OCI-LY1 (cell line): Measurements from ENCODE around the gene ZNF521.

Source experiments
- H2AFZ ChIP-seq: fragments of 200-600 bp; sonication (generic), shearing (Covaris generic); 2 replicates; pipeline ENCODE4 v1.6.0; 2014; ENCODE audit warnings: antibody characterized with exemption, mild to moderate bottlenecking, low read length
- H3F3A ChIP-seq: fragments of 200-600 bp; sonication (generic), shearing (Covaris generic); 2 replicates; pipeline ENCODE4 v1.6.0; 2014; ENCODE audit warnings: mild to moderate bottlenecking, antibody characterized with exemption, low read length, moderate library complexity; ENCODE audit not compliant: insufficient read depth
- H3K27ac ChIP-seq: fragments of 200-600 bp; sonication (generic); 2 replicates; pipeline ENCODE4 v1.5.1; 2014; ENCODE audit warnings: low read length, mixed run types, mild to moderate bottlenecking, low read depth; ENCODE audit not compliant: poor library complexity, severe bottlenecking
- H3K27me3 ChIP-seq: fragments of 200-600 bp; sonication (generic); 2 replicates; pipeline ENCODE4 v1.6.0; 2014; ENCODE audit warnings: antibody characterized with exemption, mild to moderate bottlenecking, low read length, moderate library complexity; ENCODE audit not compliant: insufficient read depth
- H3K36me3 ChIP-seq: fragments of 200-600 bp; sonication (generic); 2 replicates; pipeline ENCODE4 v1.6.1; 2014; ENCODE audit warnings: mild to moderate bottlenecking, antibody characterized with exemption, low read length, moderate library complexity, mixed read lengths; ENCODE audit not compliant: insufficient read depth
- H3K4me1 ChIP-seq: fragments of 200-600 bp; sonication (generic); 2 replicates; pipeline ENCODE4 v1.5.1; 2014; ENCODE audit warnings: mild to moderate bottlenecking, low read length, moderate library complexity; ENCODE audit not compliant: insufficient read depth, severe bottlenecking
- H3K4me2 ChIP-seq: fragments of 200-600 bp; sonication (generic), shearing (Covaris generic); 2 replicates; pipeline ENCODE4 v1.6.1; 2014; ENCODE audit warnings: low read length
- H3K4me3 ChIP-seq: fragments of 200-600 bp; sonication (generic); 2 replicates; pipeline ENCODE4 v1.5.1; 2014; ENCODE audit warnings: low read length, low read depth, mild to moderate bottlenecking, mixed read lengths; ENCODE audit not compliant: poor library complexity, severe bottlenecking
- H3K79me2 ChIP-seq: fragments of 200-600 bp; shearing (Covaris generic); 2 replicates; pipeline ENCODE4 v1.6.1; 2016; ENCODE audit warnings: mixed run types, low read length, mixed read lengths; ENCODE audit not compliant: insufficient read depth
- H3K9ac ChIP-seq: fragments of 200-600 bp; sonication (generic), shearing (Covaris generic); 2 replicates; pipeline ENCODE4 v1.6.1; 2014; ENCODE audit warnings: mild to moderate bottlenecking, low read length, mixed read lengths
- H3K9me2 ChIP-seq: fragments of 200-600 bp; sonication (generic), shearing (Covaris generic); 2 replicates; pipeline ENCODE4 v1.6.1; 2014; ENCODE audit warnings: low read depth, mild to moderate bottlenecking, low read length, mixed read lengths
- H3K9me3 ChIP-seq: fragments of 200-600 bp; shearing (Covaris generic); 2 replicates; pipeline ENCODE4 v1.6.1; 2014; ENCODE audit warnings: low read length, mixed read lengths
- H4K20me1 ChIP-seq: fragments of 200-600 bp; sonication (generic), shearing (Covaris generic); 2 replicates; pipeline ENCODE4 v1.6.0; 2016; ENCODE audit warnings: mild to moderate bottlenecking, low read length; ENCODE audit not compliant: insufficient read depth
- EZH2 ChIP-seq: fragments of 200-600 bp; sonication (generic), shearing (Covaris generic); IDR thresholded peaks from 2 replicates; pipeline ENCODE4 v1.8.0; 2017; ENCODE audit warnings: borderline replicate concordance, mixed run types, mild to moderate bottlenecking, antibody characterized with exemption, low read length, moderate library complexity, mixed read lengths
- TF ChIP-seq, protein P1 (sequence below): fragments of 200-600 bp; sonication (generic), shearing (Covaris generic); IDR thresholded peaks from 2 replicates; pipeline ENCODE4 v1.5.1; 2017; ENCODE audit warnings: mild to moderate bottlenecking, antibody characterized with exemption, low read length, moderate library complexity, mixed read lengths

The ZNF521 gene

DNA sequence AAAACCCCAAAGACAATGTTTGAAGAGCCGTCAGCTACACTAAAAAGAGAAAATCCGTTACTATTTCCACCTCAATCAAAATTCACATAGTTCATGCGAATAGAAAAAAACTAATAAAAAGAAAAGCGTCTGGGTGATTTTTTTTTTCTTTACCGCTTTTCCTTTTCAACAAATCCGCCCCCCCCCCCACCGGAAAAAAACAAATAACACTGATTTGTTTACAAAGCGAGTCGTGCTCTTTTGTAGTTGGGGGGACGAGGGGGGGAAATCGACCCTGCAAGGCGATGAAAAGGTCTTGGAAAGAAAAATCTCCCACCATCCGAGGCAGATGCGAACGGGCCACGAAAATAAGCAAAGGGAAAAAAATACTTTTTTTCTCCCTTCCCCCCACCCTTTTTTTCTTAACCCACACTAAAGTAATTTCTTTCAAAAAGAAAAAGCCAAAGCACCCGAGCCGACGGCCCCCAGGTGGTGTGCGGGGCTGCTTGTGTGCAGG is 638 bp downstream of the ZNF521 start:
- H3K9me2 ChIP-seq: no peaks in the 10 kb centered on the region
- H3K27me3 ChIP-seq: no peaks in the 10 kb centered on the region
- peak overlapping the region; percentile 82 for H3K9ac ChIP-seq
- H3K27ac ChIP-seq: peak overlapping the region; percentile 68
- H3F3A ChIP-seq: no peaks in the 10 kb centered on the region
- H2AFZ ChIP-seq: peak overlapping the region; percentile 78
- H3K79me2 ChIP-seq: 0 out of 2 replicates have a peak, but pooled peaks cover 4% of the 10 kb centered on the region
- H3K4me2 ChIP-seq: peak overlapping the region; percentile 77
- TF ChIP-seq, protein P1, sequence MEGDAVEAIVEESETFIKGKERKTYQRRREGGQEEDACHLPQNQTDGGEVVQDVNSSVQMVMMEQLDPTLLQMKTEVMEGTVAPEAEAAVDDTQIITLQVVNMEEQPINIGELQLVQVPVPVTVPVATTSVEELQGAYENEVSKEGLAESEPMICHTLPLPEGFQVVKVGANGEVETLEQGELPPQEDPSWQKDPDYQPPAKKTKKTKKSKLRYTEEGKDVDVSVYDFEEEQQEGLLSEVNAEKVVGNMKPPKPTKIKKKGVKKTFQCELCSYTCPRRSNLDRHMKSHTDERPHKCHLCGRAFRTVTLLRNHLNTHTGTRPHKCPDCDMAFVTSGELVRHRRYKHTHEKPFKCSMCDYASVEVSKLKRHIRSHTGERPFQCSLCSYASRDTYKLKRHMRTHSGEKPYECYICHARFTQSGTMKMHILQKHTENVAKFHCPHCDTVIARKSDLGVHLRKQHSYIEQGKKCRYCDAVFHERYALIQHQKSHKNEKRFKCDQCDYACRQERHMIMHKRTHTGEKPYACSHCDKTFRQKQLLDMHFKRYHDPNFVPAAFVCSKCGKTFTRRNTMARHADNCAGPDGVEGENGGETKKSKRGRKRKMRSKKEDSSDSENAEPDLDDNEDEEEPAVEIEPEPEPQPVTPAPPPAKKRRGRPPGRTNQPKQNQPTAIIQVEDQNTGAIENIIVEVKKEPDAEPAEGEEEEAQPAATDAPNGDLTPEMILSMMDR: no peak
- no peak for TF ChIP-seq EZH2
- H4K20me1 ChIP-seq: no peaks in the 10 kb centered on the region
- peaks cover 30% of the 10 kb centered on the region for H3K4me1 ChIP-seq
- no peaks in the 10 kb centered on the region for H3K9me3 ChIP-seq
- H3K4me3 ChIP-seq: peak overlapping the region; percentile 80
- peaks cover 5% of the 10 kb centered on the region; the same call in 1 of the 2 replicates for H3K36me3 ChIP-seq

DNA sequence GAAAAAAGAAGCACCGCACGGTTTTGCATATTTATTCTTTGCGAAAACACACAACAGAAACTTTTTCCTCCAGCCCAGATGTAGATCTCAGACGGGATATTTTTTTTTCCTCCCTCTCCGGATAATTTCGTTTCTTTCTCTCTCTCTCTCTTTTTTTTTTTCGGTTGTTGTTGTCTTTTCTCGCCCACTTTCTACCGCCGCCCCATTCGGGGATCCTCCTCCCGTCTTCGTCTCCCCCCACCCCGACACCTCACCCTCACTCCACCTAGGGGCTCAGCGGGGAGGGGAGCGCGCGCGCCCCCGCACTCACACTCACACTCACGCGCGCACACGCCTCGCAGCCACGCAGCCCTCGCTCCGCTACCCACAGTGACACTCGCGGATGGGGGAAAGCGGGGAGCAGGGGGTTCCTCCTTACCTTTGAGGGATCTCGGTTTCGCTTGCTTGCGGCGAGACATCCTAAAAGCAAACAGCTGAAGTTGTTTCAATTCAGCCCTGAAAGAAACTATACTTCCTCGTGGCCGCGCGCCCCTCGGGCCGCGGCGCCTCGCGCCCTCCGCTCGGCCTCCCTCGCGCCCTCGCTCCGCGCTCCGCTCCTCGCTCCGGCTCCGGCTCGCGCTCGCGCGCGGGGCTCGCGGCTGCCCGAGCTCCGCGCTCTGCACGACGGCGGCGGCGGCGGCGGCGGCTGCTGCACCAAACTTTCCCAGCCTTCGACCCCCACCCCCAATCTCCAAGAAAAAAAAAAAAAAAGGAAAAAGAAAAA is 1.3 kb downstream of the ZNF521 start:
- no peaks in the 10 kb centered on the region for H3F3A ChIP-seq
- H3K4me3 ChIP-seq: peak overlapping the region; percentile 80
- H3K27ac ChIP-seq: no peak overlapping the region
- H3K9me3 ChIP-seq: no peaks in the 10 kb centered on the region
- H4K20me1 ChIP-seq: no peaks in the 10 kb centered on the region
- no peak overlapping the region for H2AFZ ChIP-seq
- no peak for TF ChIP-seq EZH2
- TF ChIP-seq, protein P1: no peak
- no peaks in the 10 kb centered on the region for H3K9me2 ChIP-seq
- 0 out of 2 replicates have a peak, but pooled peaks cover 4% of the 10 kb centered on the region for H3K79me2 ChIP-seq
- H3K4me1 ChIP-seq: peaks cover 36% of the 10 kb centered on the region
- peaks cover 5% of the 10 kb centered on the region; the same call in 1 of the 2 replicates for H3K36me3 ChIP-seq
- peak overlapping the region; percentile 82 for H3K9ac ChIP-seq
- no peaks in the 10 kb centered on the region for H3K27me3 ChIP-seq
- peak overlapping the region; percentile 77 for H3K4me2 ChIP-seq

DNA sequence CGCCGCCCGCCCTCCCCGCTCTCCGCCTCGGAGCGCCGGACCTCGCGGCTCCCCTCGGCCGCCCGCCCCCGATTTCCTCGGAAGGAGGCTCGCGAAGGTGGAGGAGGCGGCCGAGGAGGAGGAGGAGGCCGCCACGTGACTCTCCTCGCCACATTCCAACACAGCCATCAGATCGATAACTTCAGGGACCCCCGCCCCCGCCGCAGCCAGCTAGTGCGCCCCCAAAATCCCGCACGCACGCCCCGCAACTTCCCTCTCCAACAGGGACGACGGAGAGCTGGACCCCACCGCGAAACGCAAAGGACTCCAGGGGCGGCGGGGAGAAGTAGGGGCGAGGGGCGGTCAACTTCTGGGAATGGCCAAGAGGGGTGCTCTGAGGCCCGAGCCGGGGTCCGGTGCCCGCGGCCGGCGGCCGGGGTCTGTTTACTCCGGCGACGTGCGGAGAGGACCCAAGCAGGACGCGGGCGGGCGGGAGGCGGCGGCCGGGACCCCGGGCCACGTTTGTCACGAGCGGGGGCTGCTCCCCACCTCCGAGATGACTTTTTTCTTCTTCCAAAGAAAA is 2.0 kb downstream of the ZNF521 start:
- 0 out of 2 replicates have a peak, but pooled peaks cover 4% of the 10 kb centered on the region for H3K79me2 ChIP-seq
- no peak overlapping the region for H3K9ac ChIP-seq
- H2AFZ ChIP-seq: no peak overlapping the region
- no peaks in the 10 kb centered on the region for H3F3A ChIP-seq
- no peak overlapping the region for H3K4me3 ChIP-seq
- no peaks in the 10 kb centered on the region for H3K27me3 ChIP-seq
- H3K4me2 ChIP-seq: no peak overlapping the region
- H3K27ac ChIP-seq: no peak overlapping the region
- no peaks in the 10 kb centered on the region for H4K20me1 ChIP-seq
- TF ChIP-seq EZH2: no peak
- TF ChIP-seq, protein P1: no peak
- H3K9me2 ChIP-seq: no peaks in the 10 kb centered on the region
- H3K4me1 ChIP-seq: peaks cover 42% of the 10 kb centered on the region
- H3K36me3 ChIP-seq: peaks cover 5% of the 10 kb centered on the region; the same call in 1 of the 2 replicates
- H3K9me3 ChIP-seq: no peaks in the 10 kb centered on the region
